ENCODE data around the gene TRIM26.
"Not testable (repeated sequence)": the region's sequence is repeated elsewhere in the genome, so short reads cannot be mapped to it uniquely, and the experiment has no call there.

The TRIM26 gene

DNA sequence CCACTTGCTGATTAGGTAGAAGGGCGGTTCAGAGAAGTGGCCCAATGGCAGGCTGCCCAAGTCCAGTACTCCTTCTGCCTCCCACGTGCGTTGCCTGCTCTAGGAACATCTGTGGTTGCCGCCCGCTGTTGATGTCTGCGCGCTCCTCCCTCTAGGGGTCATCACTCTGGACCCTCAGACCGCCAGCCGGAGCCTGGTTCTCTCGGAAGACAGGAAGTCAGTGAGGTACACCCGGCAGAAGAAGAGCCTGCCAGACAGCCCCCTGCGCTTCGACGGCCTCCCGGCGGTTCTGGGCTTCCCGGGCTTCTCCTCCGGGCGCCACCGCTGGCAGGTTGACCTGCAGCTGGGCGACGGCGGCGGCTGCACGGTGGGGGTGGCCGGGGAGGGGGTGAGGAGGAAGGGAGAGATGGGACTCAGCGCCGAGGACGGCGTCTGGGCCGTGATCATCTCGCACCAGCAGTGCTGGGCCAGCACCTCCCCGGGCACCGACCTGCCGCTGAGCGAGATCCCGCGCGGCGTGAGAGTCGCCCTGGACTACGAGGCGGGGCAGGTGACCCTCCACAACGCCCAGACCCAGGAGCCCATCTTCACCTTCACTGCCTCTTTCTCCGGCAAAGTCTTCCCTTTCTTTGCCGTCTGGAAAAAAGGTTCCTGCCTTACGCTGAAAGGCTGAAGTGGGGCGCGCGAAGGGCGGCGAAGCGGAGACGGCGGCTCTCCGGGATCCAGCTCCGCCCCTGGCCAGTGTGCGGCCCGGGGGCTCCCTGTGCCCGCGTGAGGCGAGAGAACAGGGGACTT, 41.3 kb downstream of the TRIM26 start:
- DNase-seq (ENCODE audit: low read depth): peak; percentile 35

DNA sequence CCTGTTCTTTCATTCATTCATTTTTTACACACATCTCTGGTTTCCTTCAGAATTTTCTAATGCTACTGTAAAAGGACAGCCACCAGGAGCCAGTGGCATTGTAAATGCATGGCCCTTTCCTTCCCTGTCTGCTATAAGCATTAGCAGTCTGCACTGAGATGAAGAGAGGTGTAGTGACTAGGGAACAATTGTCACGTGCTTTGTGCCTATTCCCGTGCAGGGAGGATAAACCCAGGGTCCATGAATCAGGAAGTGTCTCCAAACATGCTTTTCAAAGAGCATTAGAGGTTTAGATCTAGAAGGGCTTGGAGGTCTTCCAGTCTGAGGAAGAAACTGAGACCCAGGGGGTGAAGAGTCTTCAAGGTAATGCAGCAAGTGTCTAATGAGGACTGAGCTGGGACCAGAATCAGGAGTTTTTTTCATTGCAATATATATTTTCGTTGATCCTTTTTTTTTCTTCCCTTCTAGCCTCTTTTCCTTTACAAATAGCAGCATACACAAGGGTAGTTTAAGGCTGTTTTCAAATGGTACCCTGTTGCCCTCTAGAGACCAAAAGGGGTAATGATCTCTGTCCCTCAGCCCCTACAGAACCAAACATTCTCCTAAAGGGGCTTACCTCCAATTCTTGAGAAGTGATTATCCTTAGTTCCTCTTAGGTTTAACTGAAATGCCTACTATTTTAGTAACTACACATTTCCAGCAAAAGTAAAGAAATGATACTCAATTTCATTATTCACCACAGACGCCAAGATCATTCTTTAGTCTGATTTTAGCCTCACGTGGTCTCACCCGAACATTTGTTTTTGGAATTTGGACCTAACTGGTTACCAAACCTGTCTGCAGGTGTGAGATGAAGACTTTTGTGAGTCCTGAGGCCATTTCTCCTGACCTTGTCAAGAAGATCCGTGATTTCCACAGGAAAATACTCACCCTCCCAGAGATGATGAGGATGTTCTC, 43.3 kb downstream of the TRIM26 start:
- peak; percentile 68 for DNase-seq (ENCODE audit: low read depth)

DNA sequence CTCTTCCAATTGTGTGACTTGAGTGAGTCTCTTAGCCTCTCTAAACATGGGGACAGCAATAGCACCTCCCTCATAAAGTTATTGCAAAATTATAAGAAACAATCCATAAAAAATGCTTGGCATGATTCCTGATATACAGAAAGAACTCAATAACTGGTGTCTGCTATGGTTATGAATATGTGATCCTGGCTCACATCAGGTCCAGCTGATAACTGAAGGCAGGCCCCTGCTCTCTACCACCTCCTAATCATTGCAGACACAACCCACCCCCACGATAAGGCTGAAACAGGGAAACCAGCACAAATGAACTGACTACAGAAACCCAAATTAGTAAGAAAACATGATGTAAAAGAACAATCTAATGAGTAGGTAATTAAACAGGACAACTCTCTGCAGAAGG, 44.5 kb downstream of the TRIM26 start:
- no peak for DNase-seq (ENCODE audit: low read depth)

DNA sequence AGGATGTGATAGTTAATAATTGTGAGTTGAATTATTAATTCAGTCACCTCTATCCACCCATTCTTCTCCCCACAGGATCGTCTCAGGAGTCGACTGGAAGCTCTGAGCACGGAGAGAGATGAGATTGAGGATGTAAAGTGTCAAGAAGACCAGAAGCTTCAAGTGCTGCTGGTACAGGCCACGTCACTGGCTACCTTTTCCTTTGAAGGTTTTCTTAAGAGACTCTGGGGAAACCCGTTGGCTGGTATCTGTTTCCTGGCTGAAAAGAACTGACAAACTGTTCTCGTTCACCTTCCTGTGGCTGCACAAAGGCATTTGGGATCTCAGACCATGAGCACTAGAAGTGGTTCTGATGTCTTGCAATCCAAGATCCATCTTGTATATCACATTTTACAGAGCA, 46.1 kb downstream of the TRIM26 start:
- DNase-seq (ENCODE audit: low read depth): no peak

DNA sequence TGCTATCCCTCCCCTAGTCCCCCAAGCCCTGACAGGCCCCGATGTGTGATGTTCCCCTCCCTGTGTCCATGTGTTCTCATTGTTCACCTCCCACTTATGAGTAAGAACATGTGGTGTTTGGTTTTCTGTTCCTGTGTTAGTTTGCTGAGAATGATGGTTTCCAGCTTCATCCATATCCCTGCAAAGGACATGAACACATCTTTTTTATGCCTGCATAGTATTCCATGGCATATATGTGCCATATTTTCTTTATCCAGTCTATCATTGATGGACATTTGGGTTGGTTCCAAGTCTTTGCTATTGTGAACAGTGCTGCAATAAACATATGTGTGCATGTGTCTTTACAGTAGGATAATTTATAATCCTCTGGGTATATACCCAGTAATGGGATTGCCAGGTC, 48.0 kb downstream of the TRIM26 start:
- not testable (repeated sequence) for DNase-seq (ENCODE audit: low read depth)

DNA sequence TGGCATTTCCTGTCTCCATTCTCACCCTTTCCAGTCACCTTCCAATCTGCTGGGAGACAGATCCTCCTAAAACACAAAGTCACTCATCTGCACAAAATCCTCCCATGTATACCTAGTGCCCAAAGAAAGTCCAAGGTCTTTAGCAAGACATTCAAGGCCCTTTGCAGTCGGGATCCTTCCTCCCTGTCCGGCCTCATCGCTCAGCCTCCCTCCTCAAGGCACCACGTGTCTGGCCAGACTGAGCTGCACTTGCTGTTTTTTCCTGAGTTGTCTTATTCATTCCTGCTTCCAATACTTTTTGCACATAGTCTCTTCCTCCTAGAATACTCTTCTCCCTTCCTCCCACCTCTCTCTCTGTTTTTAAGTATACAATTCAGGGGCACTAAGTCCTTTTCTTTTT, 48.5 kb downstream of the TRIM26 start:
- no peak for DNase-seq (ENCODE audit: low read depth)

DNA sequence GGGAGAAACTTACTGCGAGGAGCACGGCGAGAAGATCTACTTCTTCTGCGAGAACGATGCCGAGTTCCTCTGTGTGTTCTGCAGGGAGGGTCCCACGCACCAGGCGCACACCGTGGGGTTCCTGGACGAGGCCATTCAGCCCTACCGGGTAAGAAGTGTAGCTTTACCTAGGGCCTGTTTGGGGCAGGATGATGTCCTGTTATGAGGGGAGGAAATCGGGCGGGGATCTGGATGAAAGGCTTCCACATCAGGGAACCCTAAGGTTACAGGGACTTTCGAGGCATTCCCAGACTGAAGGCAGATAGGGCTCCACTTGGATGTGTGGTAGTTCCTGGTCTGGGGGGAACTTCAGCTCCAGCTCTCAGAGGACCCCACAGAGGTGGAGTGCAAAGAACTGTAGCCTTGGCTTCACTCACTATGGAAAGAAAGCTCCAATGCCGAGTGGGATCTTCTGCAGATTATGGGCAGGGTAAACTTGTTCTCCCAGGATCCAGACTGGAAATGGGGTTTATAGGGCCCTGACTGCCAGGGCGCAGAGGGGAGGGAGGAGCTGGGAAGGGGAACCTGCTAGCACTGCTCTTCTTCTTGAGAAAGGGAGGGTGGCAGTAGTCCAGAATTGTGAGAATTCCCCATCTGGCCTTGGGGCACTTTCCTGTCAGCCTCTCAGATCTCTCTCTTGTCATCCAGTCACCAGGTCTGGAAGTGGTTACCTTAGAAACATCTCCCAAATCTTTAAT, 49.1 kb downstream of the TRIM26 start:
- DNase-seq (ENCODE audit: low read depth): no peak

DNA sequence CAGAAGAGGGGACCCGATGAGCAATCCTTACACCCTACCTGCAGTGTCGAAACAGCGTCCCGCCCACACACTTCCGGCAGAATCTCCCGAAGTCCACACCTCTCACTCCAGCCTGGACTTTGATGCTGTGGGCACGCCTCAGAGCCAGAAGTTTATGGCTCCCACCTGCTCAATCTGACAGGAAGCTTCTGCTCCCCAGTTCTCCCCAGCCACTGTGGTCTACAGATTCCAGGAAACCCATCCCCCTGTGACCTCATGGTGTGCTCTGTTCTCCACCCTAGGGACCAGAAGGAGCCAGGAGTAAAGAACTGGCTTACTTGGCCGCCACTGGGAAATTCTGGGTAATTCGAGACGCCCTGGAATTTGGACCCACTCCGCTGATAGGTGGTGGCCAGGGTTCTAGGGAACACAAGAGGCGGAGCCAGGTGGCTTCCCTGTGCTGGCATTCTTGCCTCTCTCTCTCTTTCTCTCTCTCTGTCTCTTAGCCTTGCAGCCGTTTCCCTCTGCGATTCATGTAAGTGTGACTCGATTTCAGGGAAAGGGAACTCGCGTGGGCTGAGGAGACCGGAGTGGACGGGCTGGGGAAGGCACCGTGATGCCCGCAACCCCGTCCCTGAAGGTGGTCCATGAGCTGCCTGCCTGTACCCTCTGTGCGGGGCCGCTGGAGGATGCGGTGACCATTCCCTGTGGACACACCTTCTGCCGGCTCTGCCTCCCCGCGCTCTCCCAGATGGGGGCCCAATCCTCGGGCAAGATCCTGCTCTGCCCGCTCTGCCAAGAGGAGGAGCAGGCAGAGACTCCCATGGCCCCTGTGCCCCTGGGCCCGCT, 49.9 kb downstream of the TRIM26 start, which contains the start of gene TRIM15:
Gene TRIM15, plus strand, starts transcription at position 457 of the 828 bp plus-strand sequence. Its CDS starts 139 bp downstream, at position 596.
- DNase-seq (ENCODE audit: low read depth): no peak

DNA sequence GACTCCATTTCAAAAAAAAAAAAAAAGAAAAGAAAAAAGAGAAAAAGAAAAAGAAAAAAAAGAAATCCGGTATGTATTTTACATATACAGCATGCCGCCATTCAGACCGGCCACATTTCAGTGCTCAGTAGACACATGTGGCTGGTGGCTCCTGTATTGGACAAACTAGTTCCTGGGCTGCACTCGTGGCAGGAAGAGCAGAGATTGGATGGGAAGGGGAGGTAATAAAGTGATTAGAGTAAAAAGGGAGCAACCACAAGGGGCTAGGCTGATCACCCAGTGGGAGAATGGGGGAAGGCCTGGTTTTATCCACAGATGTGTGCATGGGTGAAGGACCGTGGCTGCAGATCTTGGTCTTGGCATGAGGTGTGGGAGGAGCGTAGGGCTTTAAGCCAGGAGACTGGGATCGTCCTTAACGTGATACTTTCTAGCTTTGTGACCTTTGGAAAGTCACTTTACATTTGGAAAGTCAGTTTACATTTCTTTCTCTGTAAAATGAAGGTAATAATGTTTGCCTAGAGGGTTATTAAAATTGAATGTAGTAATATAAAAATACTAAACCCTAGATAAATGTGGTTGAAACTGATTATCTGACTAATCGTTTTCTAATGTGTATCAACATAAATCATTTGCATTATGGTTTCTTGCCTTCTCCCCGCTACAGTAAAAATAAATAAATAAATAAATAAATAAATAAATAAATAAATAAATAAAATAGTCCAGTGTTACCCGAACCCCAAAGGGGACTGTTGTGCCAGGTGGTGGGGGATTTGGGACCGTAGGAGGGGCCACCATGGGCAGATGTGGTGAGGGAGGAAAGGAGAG, 50.7 kb downstream of the TRIM26 start:
- no peak for DNase-seq (ENCODE audit: low read depth)

DNA sequence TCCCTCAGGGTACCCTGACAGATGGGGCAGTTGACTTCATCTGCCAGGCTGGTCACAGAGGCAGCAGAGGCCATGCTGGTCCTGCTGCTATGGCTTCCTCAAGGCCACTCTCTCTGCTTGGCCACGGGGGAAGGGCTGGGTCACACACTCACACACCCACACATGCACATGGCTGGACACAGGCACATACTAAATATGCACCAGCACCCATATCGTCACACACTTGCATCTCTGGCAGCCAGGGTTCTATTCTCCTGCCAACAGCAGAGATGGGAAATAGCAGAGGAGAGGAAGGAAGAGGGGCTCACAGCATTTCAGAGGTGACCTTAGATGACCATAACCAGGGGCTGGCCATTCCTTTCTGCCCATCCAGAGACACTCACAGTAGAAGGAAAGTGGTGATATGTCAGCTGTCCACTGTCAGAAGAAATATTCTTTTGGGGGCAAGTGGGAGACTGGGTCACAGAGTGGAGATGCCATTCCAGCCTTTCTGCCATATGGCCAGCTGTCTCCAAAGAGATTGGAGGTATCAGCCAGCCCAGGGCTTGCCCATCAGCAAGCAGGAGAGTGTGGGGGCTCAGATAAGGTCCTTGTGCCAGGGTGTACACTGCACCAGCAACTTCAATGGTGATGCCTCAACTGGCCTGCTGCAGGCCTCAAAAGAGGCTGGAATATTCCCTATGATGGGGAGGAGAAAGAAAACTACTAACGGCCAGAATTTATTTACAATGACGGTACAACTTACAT, 52.2 kb downstream of the TRIM26 start, which contains the start of gene TRIM10:
Gene TRIM10, minus strand, starts transcription at position 427 of the 747 bp plus-strand sequence. Its CDS starts 353 bp downstream, at position 74.
- DNase-seq (ENCODE audit: low read depth): no peak

DNA sequence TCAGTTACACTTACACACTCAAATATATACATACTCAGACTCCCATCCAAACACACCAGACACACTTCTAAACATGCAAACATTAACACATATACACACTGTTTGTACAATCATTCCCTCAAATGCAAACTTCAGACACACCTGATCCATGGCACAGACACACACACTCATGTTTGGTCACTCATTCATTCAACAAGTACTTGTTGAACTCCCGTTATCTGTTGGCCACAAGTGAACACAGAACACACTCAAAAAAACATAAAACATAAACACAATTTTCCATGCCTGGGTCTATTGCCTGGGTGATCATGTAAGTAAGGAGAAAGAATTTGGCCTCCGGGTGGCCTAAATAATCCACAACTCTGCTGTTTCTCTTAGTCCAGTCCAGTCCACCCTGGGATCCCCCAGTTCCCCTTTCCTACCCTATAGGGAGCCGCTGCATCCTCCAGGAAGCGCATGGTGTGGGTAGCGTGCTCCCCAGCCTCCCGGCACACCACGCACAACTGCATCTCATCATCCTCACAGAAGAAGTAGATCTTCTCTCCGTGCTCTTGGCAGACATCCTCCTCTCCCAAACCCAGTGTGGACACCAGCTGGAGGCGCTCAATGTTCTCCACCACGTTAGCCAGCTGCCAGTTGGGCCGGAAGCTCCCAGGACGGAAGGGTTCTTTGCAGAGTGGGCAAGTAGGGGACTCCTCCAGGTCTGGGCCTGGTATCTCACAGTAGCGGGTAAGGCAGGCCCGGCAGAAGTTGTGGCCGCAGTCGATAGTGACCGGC, 53.0 kb downstream of the TRIM26 start:
- DNase-seq (ENCODE audit: low read depth): no peak

DNA sequence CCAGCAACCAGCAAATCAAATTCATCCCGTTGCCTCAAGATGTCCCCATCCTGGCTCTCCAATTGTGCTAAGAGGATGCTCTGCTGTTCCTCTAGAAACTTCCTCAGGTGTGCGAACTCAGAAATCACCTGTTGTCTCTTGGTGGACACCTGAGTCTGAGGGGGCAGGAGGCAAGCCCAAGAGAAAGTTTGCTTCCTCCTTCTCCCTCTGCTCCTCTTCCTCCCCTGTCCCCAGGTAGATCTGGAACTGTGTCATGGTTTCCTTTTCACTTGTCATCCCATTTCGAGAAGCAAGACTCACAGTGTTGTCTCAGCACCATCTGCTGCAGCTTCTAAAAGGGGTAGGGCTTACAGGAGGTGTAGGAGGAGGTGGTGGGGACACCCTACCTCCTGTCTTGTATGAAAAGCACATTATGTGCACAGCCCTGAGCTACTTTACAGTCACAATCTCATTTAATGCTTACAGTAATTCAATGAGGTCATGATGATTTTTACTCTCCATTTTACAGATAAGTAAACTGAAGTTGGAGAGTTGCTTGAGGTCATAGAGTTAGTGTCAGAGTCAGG, 54.6 kb downstream of the TRIM26 start:
- no peak for DNase-seq (ENCODE audit: low read depth)

DNA sequence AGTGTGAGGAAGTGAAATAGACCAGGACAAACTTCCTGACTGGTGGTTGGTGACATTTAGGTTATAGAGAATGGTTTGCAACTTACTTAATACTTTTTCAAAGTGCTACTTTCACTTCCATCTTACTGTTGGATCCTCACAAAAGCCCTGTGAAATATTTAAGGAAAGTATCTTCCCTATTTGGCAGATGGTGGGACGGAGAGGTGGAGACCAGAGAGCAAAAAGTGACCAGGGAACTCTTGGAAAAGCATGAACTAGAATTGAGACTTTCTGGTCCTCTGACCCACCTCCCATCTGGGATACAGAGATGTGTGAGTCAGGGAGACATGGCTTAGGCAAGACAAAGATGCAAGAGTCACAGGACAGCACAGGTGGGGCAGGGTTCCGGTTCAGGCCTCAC, 55.2 kb downstream of the TRIM26 start:
- DNase-seq (ENCODE audit: low read depth): no peak

DNA sequence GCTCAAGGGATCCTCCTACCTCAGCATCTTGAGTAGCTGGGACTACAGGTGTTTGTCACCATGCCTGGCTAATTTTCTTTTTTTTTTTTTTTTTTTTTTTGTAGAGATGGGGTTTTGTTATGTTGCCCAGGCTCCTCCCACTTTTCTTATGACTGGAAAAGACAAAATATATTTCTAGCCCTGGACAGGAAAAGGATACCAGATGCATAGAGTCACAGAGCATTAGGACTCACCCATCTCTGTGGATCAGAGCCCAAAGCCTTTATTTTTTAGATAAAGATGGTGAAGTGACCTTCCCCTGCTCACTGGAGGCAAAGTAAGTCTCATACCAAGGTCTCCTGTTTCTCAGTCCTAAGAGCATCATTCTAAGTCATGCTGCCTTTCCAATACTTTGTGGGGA, 55.6 kb downstream of the TRIM26 start:
- DNase-seq (ENCODE audit: low read depth): no peak

DNA sequence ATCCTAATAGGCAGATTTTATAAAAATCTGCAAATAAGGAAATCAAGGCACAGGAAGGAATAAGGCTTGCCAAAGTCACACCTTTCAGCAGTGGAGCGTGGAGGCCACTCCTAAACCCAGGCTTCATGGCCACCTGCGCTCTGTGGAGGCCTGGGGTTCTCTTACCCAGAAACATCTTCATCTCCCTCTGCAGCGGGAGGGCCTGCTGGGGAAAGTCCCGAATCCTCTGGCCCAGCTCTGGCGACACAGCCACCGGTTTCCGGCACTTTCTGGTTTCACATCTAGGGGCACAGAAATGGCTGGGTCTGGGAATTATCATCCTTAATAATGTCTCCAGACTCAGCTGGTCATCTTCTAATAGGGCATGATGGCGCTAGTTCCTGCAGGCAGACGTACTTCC, 56.4 kb downstream of the TRIM26 start:
- no peak for DNase-seq (ENCODE audit: low read depth)

DNA sequence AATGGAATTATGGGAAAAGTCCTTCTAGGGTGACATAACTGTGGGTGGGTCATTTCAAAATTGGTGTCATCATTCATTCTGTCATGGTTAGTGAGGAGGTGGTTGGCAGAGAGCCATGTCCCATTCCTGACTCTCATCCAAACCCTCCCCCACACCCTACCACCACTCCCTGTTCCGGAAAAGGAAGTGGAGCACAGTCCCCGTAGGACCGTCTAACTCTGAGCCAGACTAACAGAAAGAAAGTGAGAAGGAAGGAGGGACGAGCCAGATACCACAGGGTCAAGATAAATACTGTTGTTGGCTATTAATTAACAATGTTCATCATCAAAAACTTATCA, 57.0 kb downstream of the TRIM26 start:
- DNase-seq (ENCODE audit: low read depth): peak; percentile 55

DNA sequence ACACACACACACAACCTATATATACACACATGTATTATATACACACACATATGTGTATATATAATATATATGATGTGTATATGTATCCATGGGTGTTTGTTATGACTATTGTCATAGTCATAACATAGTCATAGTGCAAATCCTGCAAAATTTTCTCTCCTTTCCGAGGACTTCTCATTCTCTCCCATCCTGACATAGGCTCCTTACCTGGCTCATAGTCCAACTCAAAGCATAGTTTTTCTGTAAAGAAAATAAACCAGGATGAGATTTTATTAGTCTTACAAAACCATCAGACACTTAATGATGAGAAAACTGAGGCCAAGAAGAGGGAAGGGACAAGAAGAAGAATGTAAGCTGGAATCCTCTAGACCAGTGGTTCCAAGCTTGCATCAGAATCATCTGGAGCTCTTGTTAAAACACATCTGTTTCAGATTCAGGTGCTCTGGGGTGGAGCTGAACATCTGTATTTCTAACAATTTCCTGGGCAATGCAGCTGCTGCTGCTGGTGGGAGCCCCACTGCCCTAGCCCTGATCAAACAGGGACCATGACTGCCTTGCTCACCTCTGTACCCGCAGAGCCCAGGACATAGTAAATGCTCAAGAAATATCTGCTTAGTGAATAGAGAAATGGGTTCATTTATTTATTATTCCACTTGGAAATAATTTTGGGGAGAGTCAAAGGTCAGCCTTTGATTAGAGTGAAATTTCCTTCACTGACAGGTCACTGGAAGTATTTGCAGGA, 57.5 kb downstream of the TRIM26 start:
- DNase-seq (ENCODE audit: low read depth): peak; percentile 45

All from ELR (cell line).